HPDE6-E6E7 (cell line): ENCODE measurements around the gene C19orf73.
"Not testable (repeated sequence)": the region's sequence is repeated elsewhere in the genome, so short reads cannot be mapped to it uniquely, and the experiment has no call there.

ENCODE experiments used
- DNase-seq: peaks from one replicate; pipeline ENCODE4 v3.0.0; 2011; ENCODE audit warnings: missing footprints; ENCODE audit errors: extremely low spot score

Gene C19orf73

DNA sequence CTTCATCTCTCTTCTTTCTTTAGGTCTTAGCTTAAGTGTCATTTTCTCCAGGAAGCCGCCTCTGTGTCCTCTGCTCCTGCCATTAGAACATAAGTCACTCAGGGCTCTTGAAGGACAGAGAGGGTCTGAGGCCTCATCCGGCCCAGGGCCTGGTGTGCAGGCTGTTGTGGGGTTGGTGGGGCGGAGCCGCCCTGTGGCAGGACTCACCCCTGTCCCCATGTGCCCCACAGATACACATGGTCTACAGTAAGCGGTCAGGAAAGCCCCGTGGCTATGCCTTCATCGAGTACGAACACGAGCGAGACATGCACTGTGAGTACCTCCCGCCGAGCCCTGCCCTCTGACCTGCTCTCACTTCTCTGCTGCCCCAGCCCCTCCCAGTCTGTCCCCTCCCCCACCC lies 17.8 kb downstream of the C19orf73 start:
- no peak for DNase-seq

DNA sequence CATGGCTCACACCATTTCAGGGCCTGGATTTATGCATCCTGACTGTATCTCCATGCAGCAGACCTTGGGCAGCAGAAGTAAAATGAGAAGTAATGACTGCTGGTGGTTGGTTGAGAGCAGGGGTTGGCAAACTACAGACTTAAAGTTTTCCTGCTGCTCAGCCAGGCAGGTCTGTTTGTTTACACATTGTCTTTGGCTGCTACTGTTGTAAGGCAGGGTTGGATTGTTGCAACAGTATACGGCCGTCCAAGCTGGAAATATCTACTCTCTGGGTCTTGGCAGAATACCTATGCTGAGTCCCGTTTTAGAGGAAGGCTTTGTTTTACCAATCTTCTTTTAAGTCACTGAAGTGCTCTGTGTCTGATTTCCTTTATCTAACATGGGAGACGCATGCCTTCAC lies 20.1 kb downstream of the C19orf73 start:
- no peak for DNase-seq

DNA sequence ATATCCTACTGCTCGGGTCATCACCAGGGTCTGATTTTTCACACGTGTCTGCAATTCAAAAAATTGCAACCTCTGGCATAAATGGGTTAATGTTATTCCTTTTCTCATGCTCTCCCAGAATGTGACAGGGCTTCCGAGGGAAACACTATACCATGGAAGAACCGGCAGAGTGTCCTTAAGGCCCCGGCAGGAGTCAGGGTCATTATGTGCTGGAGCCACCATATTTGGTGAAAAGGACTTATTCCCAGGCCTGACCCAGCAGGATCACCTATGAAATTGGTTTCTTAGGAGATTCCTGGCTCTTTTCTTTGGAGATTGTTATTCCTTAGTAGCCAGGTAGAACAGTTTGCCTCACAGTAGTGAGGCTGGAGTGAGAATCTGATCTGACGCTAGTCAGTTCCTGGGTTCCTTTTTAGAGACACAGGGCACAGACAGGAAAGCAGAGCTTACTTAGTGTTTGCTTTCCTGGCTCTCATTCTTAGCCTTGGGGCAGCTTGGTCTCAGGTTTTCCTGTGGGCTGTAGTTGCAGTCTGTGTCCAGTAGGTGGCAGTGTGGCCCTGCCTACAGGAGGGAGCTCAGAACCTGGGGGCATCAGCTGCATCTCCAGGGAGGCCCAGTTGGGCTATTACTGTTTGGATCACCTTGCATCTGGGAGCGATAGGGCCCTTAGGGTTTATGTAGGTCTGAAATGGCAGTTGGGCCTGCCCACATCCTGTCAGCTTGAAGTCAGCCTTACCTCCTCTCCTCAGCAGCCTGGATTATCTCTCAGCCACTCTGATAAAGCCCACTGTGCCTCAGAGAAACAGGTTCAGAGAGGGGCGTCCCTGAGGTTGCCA lies 21.3 kb downstream of the C19orf73 start:
- DNase-seq, result no peak

DNA sequence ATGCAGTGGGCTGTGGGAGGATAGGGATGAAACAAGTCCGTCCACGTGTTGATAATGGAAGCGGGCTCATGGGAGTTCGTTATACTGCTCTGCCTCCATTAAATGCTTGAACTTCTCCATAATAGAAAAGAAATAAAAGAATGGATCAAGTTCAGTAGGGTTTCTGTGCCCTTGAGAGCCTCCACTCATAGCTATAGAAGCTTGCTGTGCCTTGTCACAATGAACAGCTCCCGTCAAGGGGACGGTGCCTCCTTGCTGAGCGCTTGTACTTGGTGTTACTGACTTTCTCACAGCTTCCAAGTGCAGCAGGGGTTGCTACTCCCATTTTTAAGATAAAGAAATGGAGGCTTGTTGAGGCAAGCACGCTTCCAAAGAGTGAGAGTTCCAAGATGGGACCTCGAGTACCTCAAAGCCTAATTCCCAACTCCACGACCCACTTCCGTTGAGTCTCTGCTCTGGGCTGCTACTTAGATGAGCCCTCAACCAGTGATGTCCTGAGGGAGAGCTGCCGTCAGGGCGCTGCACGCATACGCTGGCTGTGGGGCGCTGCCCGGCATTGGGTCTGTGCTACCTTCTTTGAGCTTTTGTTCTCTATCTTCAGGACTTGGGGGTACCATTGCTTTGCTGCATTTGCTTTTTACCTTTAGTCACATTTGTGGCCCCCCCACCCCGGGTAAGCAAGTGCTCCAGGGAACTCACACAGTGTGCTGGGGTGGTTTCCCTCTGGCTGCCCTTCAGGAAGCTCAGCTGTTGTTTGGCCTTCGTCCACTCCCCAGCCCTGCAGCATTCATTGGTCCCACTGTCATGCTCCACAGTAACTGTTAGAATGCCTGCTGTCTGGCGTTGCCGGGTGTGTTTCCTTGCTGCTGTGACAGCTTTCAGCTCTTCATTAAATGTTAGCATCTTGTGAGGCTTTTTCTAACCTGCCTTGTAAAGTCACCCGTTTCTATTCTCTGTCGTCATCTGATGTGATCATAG lies 24.1 kb downstream of the C19orf73 start:
- DNase-seq, result no peak

DNA sequence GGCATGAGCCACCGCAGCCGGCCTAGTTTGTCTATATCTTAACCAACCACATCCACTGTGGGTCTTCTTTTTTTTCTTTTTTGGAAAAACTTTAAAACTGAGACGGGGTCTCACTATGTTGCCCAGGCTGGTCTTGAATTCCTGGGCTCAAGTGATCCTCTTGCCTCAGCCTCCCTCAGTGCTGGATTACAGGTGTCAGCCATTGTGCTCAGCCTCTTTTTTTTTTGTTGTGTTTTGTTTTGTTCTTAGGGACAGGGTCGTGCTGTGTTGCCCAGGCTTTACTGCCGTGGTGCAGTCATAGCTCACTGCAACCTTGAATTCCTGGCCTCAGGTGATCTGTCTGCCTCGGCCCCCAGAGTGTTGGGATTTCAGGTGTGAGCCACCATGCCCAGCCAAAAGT lies 26.3 kb downstream of the C19orf73 start:
- DNase-seq, result no peak

DNA sequence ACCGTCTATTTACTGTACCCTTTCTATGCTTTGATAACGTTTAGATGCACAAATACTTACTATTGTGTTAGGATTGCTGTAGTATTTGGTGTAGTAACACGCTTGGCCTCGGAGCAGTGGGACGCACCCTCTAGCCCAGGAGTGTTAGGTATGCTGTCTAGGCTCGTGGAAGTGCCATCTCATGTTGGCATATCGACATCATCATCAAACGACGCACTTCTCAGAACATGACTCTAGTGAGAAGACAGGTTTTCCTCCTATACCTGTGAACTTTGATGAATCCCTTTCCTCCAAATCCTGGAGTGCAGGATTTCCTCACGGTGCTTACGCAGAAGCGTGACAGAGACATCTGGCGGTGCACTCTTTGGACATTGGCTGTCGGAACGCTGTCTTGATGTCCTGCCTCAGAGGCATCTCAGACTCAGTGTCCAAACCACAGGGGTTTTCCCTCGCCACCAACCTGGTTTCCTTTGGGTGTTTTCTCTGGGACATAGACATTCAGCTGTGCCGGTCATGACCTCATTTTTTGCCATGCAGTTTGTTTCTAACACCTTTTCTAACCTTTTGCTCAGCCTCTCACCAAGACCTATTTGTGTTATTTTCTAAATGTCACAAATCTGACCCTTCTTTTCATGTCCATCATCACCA lies 27.4 kb downstream of the C19orf73 start:
- DNase-seq, result no peak

DNA sequence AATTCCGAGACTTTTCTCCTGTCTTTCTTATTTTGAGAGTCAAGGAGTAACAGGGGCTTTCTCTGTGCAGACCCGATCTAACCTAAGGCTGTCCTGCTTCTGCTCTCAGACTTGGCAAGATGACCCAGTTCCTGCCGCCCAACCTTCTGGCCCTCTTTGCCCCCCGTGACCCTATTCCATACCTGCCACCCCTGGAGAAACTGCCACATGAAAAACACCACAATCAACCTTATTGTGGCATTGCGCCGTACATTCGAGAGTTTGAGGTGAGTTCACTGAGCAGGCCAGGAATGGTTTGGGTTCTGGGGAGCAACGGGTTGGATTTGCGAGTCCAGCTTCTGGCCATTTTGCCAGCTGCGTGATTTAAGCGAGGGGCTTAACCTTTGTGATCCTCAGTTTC lies 32.6 kb downstream of the C19orf73 start:
- no peak for DNase-seq

DNA sequence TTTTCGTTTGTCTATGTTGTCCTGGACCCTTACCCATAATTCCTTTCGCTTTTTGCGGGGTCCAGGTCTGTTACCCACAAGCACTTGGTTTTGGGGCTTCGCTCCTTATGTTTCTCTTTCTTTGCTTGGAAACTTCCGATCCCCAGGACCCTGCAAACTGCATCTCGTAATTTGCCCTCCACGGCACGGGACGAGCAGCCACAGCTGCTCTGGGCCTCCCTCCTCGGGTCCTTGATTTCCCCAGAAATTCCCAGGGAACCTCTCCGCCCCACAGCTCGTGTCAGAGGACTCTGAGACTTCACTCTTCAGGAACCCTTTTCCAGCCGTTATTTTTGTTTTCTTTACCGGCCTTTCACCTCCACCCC lies 33.1 kb downstream of the C19orf73 start:
- no peak for DNase-seq

DNA sequence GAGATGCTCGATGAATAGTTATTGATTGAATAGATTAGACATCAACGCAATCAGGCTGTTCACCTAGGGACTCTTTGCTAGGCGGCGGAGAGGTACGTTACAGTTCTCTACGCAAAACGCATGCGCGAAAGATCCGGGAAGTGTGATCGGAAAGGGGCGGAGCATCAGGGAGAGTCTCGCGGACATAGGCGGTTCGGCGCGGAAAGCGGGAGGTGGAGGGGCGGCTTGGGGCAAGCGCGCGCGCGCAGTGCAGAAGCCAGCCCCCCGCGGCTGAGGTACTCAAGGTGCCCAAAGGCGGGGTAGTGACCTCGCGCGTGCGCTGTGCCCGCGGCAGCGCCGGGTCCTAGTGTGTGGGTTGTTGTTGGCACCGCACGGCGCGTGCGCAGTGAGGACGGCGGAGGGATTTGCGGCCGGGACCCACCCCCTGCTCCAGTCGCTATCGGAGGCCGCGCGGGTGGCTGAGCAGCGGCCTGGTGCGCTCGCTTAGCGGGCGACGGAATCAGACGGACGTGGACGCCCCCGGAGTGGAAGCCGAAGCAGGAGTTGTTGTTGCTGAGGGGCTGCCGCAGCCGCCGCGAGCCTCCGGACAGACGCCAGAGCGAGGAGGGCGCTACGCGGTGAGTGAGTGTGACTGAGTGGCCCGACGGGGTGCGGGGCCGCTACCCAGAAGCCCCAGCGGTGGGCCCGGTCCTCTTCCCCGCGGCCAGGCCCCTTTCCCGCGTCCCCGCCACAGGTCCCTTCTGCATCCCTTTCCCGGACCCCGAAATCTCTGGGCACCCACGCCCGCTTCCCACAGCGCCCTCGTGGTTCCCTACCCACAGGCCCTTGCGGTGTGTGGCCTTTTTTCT lies 33.7 kb downstream of the C19orf73 start, which contains the start of gene SNRNP70:
Gene SNRNP70 (plus strand): TSS at position 432 of the 848 bp plus-strand sequence. CDS start 964 bp downstream, outside the sequence.
- DNase-seq, result peak; percentile 100

DNA sequence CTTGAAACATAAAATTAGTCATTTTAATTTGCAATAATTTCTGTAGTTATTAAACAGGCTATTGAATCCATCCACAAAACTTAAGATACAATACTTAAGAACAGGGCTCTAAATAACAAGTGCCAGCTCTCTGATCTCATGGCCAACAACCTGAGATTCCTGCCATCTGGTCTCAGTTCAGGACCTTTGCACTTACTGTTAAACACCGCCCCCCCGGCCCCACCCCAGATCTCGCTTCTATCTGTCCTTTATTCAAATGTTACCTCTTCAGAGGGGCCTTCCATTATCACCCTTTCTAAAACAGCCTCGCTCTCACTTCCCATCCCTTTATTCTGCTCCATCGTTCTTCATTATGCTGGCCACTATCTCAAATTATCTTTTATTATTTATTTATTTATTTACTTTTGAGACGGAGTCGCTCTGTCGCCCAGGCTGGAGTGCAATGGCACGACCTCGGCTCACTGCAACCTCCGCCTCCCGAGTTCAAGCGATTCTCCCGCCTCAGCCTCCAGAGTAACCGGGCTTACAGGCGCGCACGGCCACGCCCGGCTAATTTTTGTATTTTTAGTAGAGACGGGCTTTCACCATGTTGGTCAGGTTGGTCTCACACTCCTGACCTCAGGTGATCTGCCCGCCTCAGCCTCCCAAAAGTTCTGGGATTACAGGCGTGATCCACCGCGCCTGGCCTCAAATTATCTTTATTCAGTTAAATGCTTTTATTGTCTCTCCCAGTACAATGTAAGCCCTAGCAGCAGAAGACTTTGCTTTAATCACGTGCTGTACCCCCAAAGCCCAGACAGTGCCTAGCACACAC lies 34.5 kb downstream of the C19orf73 start:
- DNase-seq, result no peak

DNA sequence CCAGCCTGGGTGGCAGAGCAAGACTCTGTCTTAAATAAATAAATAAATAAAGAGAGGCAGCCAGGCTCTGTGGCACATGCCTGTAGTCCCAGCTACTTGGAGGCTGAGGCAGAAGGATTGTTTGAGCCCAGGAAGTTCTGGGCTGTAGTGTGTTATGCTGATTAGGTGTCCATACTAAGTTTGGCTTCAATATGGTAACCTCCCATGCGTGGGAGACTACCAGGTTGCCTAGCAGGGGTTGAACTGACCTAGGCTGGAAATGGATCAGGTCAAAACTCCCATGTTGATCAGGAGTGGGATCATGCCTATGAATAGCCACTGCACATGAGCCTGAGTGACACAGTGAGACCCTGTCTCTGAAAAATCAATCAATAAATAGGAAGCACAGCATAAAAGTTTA lies 37.7 kb downstream of the C19orf73 start:
- no peak for DNase-seq

DNA sequence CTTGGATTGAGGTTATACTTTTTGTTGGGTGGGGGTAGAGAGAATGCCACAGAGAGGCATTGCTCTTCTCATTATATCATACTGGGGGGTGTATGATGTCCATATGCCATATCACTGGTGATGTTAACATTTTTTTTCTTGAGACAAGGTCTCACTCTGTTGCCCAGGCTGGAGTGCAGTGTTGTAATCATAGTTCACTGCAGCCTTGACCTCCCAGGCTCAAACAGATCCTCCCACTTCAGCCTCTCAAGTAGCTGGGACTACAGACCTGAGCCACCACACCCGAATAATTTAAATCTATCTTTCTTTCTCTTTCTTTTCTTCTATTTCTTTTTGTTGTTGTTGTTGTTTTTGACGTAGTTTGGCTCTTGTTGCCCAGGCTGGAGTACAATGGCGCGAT lies 38.6 kb downstream of the C19orf73 start:
- no peak for DNase-seq

DNA sequence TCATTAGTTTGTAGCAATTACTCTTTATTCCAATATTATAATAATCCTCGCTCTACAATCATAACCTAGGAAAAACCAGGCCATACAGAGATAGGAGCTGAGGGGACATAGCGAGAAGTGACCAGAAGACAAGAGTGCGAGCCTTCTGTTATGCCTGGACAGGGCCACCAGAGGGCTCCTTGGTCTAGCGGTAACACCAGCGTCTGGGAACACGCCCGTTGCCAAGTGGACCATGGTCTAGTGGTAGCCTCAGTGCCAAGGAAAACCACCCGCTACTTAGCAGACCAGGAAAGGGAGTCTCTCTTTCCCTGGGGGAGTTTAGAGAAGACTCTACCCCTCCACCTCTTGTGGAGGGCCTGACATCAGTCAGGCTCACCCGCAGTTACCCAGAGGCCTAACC lies 44.1 kb downstream of the C19orf73 start:
- not testable (repeated sequence) for DNase-seq

DNA sequence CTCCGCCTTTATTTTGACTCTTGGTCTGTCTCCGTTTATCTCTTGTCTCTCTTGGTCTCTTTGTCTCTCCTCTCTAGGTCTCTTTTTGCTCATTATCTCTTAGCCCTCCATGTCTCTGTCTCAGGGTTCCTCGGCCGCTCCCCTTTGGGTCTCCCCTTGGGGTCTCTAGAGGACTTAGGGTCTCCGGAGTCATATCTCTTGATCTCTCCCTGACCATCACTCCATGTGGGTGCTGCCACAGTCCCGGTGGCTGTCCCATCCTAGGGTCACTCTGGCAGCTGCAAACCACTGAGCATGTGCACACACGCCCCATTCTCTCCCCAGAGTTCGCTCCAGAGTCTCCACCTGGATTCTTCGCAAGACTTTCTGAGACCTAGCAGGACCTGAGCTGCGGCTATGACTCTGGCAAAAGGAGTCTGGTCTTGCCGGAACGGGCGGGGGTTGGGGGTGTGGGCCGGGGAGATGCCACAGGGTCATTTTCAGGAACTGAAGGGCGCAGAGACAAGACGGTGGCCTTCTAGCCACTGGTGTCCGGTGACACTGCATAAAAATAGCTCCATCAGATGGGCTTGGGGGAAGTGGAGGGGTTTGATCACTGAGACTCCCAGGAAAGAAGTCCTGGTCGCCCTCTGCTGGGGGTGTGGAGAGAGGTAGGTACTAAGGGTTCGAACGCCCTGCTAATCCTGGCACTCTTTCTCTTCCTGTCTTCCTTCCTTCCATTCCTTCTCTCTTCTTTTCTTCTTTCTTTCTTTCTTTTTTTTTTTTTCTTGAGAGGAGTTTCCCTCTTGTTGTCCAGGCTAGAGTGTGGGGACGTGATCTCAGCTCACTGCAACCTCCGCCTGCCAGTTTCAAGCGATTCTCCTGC lies 45.2 kb downstream of the C19orf73 start:
- DNase-seq, result no peak

DNA sequence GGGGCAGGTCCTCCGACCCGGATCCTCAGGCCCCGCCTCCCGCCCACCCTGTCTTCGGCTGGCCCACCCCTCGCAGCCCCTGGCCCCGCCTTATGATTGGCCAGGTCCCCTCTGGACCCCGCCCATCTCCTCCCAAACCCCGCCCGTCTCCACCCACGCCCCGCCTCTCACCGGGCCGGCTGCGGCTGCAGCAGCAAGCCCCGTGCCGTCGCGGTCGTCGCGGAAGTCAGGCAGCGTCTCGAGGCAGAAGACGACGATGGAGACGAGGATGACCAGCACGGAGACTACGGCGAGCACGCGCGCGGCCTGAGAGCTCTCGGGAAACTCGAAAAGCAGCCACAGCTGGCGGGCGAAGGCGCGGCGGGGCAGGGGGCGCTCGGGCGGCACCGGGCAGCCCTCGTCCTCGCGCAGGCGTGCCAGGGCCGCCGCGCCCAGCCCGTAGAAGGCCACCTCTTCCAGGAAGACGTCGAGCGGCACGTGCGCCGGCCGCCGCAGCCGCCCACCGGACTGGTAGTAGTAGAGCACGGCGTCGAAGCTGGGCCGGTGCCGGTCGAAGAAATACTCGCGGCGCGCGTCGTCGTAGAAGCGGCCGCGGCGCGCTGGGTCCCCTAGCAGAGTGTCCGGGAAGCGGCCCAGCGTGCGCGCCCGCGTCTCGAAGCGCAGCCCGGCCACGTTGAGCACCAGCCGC lies 46.9 kb downstream of the C19orf73 start:
- no peak for DNase-seq

DNA sequence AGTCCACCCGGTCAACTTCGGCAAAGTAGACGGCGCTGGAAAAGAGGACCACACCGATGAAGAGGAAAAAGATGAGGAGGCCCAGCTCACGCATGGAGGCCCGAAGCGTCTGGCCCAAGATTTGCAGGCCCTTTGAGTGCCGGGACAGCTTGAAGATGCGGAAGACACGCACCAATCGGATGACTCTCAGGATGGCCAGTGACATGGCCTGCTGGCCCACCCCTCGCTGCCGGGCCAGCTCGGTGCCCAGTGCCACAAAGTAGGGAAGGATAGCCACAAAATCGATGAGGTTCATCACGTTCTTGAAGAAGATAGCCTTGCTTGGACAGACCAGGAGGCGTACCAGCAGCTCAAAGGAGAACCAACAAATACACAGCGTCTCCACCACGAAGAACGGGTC lies 48.5 kb downstream of the C19orf73 start:
- no peak for DNase-seq

DNA sequence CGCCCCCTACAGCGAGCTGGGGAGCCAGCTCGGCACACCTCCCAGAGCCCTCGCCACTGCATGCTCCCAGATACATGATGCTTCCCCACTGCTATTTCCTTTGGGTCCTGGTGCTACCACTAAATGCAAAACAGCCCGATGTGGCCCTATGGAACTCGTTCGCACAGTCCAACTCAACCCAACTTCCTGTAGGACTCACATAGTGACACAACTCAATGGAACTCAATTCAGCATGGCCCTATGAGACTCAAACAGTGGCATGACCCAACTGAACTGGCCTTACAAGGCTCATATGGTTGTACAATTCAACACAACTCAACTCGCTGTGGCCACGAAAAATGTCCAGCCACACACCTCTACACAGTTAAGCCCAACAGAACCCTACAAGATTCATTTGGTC lies 49.9 kb downstream of the C19orf73 start:
- no peak for DNase-seq
